OCI-LY1 (cell line): ENCODE data around the gene TTC21A.
A peak's percentile ranks its signal among the peaks of the same experiment; 100 is the strongest.

ENCODE experiments used
- H2AFZ ChIP-seq: fragments of 200-600 bp; sonication (generic), shearing (Covaris generic); 2 replicates; pipeline ENCODE4 v1.6.0; 2014; ENCODE audit warnings: antibody characterized with exemption, mild to moderate bottlenecking, low read length
- H3F3A ChIP-seq: fragments of 200-600 bp; sonication (generic), shearing (Covaris generic); 2 replicates; pipeline ENCODE4 v1.6.0; 2014; ENCODE audit warnings: mild to moderate bottlenecking, antibody characterized with exemption, low read length, moderate library complexity; ENCODE audit not compliant: insufficient read depth
- H3K27ac ChIP-seq: fragments of 200-600 bp; sonication (generic); 2 replicates; pipeline ENCODE4 v1.5.1; 2014; ENCODE audit warnings: low read length, mixed run types, mild to moderate bottlenecking, low read depth; ENCODE audit not compliant: poor library complexity, severe bottlenecking
- H3K27me3 ChIP-seq: fragments of 200-600 bp; sonication (generic); 2 replicates; pipeline ENCODE4 v1.6.0; 2014; ENCODE audit warnings: antibody characterized with exemption, mild to moderate bottlenecking, low read length, moderate library complexity; ENCODE audit not compliant: insufficient read depth
- H3K36me3 ChIP-seq: fragments of 200-600 bp; sonication (generic); 2 replicates; pipeline ENCODE4 v1.6.1; 2014; ENCODE audit warnings: mild to moderate bottlenecking, antibody characterized with exemption, low read length, moderate library complexity, mixed read lengths; ENCODE audit not compliant: insufficient read depth
- H3K4me1 ChIP-seq: fragments of 200-600 bp; sonication (generic); 2 replicates; pipeline ENCODE4 v1.5.1; 2014; ENCODE audit warnings: mild to moderate bottlenecking, low read length, moderate library complexity; ENCODE audit not compliant: insufficient read depth, severe bottlenecking
- H3K4me2 ChIP-seq: fragments of 200-600 bp; sonication (generic), shearing (Covaris generic); 2 replicates; pipeline ENCODE4 v1.6.1; 2014; ENCODE audit warnings: low read length
- H3K4me3 ChIP-seq: fragments of 200-600 bp; sonication (generic); 2 replicates; pipeline ENCODE4 v1.5.1; 2014; ENCODE audit warnings: low read length, low read depth, mild to moderate bottlenecking, mixed read lengths; ENCODE audit not compliant: poor library complexity, severe bottlenecking
- H3K79me2 ChIP-seq: fragments of 200-600 bp; shearing (Covaris generic); 2 replicates; pipeline ENCODE4 v1.6.1; 2016; ENCODE audit warnings: mixed run types, low read length, mixed read lengths; ENCODE audit not compliant: insufficient read depth
- H3K9ac ChIP-seq: fragments of 200-600 bp; sonication (generic), shearing (Covaris generic); 2 replicates; pipeline ENCODE4 v1.6.1; 2014; ENCODE audit warnings: mild to moderate bottlenecking, low read length, mixed read lengths
- H3K9me2 ChIP-seq: fragments of 200-600 bp; sonication (generic), shearing (Covaris generic); 2 replicates; pipeline ENCODE4 v1.6.1; 2014; ENCODE audit warnings: low read depth, mild to moderate bottlenecking, low read length, mixed read lengths
- H3K9me3 ChIP-seq: fragments of 200-600 bp; shearing (Covaris generic); 2 replicates; pipeline ENCODE4 v1.6.1; 2014; ENCODE audit warnings: low read length, mixed read lengths
- H4K20me1 ChIP-seq: fragments of 200-600 bp; sonication (generic), shearing (Covaris generic); 2 replicates; pipeline ENCODE4 v1.6.0; 2016; ENCODE audit warnings: mild to moderate bottlenecking, low read length; ENCODE audit not compliant: insufficient read depth
- EZH2 ChIP-seq: fragments of 200-600 bp; sonication (generic), shearing (Covaris generic); IDR thresholded peaks from 2 replicates; pipeline ENCODE4 v1.8.0; 2017; ENCODE audit warnings: borderline replicate concordance, mixed run types, mild to moderate bottlenecking, antibody characterized with exemption, low read length, moderate library complexity, mixed read lengths
- TF ChIP-seq, protein P1 (sequence below): fragments of 200-600 bp; sonication (generic), shearing (Covaris generic); IDR thresholded peaks from 2 replicates; pipeline ENCODE4 v1.5.1; 2017; ENCODE audit warnings: mild to moderate bottlenecking, antibody characterized with exemption, low read length, moderate library complexity, mixed read lengths

The TTC21A gene

DNA sequence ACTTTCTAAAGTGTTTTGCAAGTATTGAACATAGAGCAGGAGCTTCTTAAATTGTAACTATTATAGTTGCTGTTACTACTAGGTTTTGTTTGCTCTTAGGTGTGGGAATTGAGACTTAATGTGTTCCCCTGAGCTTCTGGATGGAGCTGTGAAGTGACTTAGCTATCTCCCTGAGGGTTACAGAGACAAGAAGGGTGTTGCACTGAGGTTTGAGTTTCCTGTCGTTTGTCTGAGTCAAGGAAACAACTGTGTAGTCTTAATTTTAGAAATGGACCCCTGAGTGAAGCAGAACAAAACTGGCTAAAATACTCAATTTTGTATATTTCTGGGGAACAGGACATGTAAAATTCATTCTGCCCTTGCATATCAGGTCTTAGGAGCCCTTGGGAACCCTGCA lies 20.4 kb downstream of the TTC21A start:
- Histone ChIP-seq H3K9me3 (no peaks in the 10 kb centered on the region), H3K4me2 (no peak overlapping the region), H3K4me1 (peaks cover 39% of the 10 kb centered on the region), H3K79me2 (no peaks in the 10 kb centered on the region), H3K27ac (peak overlapping the region; percentile 18), H3K9ac (no peak overlapping the region), H4K20me1 (no peaks in the 10 kb centered on the region), H3K27me3 (no peaks in the 10 kb centered on the region), H3F3A (no peaks in the 10 kb centered on the region), H3K36me3 (no peaks in the 10 kb centered on the region), H3K4me3 (no peak overlapping the region), H3K9me2 (no peaks in the 10 kb centered on the region), H2AFZ (no peak overlapping the region)
- TF ChIP-seq, protein P1, sequence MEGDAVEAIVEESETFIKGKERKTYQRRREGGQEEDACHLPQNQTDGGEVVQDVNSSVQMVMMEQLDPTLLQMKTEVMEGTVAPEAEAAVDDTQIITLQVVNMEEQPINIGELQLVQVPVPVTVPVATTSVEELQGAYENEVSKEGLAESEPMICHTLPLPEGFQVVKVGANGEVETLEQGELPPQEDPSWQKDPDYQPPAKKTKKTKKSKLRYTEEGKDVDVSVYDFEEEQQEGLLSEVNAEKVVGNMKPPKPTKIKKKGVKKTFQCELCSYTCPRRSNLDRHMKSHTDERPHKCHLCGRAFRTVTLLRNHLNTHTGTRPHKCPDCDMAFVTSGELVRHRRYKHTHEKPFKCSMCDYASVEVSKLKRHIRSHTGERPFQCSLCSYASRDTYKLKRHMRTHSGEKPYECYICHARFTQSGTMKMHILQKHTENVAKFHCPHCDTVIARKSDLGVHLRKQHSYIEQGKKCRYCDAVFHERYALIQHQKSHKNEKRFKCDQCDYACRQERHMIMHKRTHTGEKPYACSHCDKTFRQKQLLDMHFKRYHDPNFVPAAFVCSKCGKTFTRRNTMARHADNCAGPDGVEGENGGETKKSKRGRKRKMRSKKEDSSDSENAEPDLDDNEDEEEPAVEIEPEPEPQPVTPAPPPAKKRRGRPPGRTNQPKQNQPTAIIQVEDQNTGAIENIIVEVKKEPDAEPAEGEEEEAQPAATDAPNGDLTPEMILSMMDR = no peak
- no peak for TF ChIP-seq EZH2

DNA sequence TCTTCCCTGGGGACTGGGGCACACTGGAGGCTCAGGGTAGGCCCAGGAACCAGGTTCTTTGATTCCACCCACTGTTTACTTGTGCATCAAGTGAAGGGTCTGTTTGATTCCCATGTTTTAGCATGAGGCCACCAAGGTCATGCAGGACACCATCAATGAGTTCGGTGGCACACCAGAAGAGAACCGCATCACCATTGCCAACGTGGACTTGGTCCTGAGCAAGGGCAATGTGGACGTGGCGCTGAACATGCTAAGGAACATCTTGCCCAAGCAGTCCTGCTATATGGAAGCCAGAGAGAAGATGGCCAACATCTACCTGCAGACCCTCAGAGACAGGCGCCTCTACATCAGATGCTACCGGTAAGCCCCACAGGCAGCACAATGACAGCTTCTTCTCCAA lies 21.5 kb downstream of the TTC21A start:
- H2AFZ ChIP-seq = no peak overlapping the region
- H3F3A ChIP-seq = no peaks in the 10 kb centered on the region
- H3K4me1 ChIP-seq = peaks cover 28% of the 10 kb centered on the region
- TF ChIP-seq EZH2 = no peak
- TF ChIP-seq, protein P1 = no peak
- H4K20me1 ChIP-seq = no peaks in the 10 kb centered on the region
- H3K27me3 ChIP-seq = no peaks in the 10 kb centered on the region
- H3K27ac ChIP-seq = no peak overlapping the region
- no peak overlapping the region for H3K4me3 ChIP-seq
- H3K4me2 ChIP-seq = no peak overlapping the region
- H3K9me2 ChIP-seq = no peaks in the 10 kb centered on the region
- no peaks in the 10 kb centered on the region for H3K36me3 ChIP-seq
- no peaks in the 10 kb centered on the region for H3K9me3 ChIP-seq
- no peak overlapping the region for H3K9ac ChIP-seq
- H3K79me2 ChIP-seq = no peaks in the 10 kb centered on the region

DNA sequence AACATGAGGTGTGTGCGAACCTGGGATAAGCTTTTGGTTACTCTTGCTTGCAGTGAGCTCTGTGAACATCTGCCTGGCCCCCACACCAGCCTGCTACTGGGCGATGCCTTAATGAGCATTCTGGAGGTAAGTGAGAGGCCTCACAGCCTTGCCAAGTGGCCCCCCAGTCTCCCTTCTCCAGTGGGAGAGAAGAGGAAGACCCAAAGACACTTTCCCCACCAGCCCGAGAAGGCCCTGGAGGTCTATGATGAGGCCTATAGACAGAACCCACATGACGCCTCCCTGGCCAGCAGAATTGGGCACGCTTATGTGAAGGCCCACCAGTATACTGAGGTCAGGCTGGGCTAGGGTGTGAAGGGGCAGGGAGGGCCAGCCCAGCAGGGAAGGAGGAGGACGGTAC lies 22.5 kb downstream of the TTC21A start:
- Histone ChIP-seq H3K9me3 (no peaks in the 10 kb centered on the region), H3K4me3 (no peak overlapping the region), H3K27me3 (no peaks in the 10 kb centered on the region), H2AFZ (no peak overlapping the region), H3K9me2 (no peaks in the 10 kb centered on the region), H4K20me1 (no peaks in the 10 kb centered on the region), H3K79me2 (no peaks in the 10 kb centered on the region), H3F3A (no peaks in the 10 kb centered on the region), H3K36me3 (no peaks in the 10 kb centered on the region), H3K4me2 (no peak overlapping the region), H3K9ac (no peak overlapping the region), H3K27ac (no peak overlapping the region), H3K4me1 (peaks cover 23% of the 10 kb centered on the region)
- TF ChIP-seq, protein P1 = no peak
- no peak for TF ChIP-seq EZH2
